ENCODE results near the gene AQP5.

Gene AQP5

GRCh38 chr12:50003595-50003994 is 41.9 kb downstream of the AQP5 start:
- no peak for DNase-seq (ENCODE audit: low read depth, low spot score)
- H3K4me3 ChIP-seq (ENCODE audit: low read length), result no peak overlapping the region

GRCh38 chr12:50004696-50005095 is 43.0 kb downstream of the AQP5 start:
- DNase-seq (ENCODE audit: low read depth, low spot score), result no peak
- H3K4me3 ChIP-seq (ENCODE audit: low read length), result no peak overlapping the region

GRCh38 chr12:50005175-50005574 is 43.5 kb downstream of the AQP5 start:
- DNase-seq (ENCODE audit: low read depth, low spot score), result no peak
- H3K4me3 ChIP-seq (ENCODE audit: low read length), result no peak overlapping the region

GRCh38 chr12:50006280-50006679 is 44.6 kb downstream of the AQP5 start:
- DNase-seq (ENCODE audit: low read depth, low spot score), result no peak
- H3K4me3 ChIP-seq (ENCODE audit: low read length), result no peak overlapping the region

GRCh38 chr12:50006754-50007442 is 45.2 kb downstream of the AQP5 start:
- DNase-seq (ENCODE audit: low read depth, low spot score), result no peak
- no peak overlapping the region for H3K4me3 ChIP-seq (ENCODE audit: low read length)

GRCh38 chr12:50013361-50014147 is 51.9 kb downstream of the AQP5 start:
- H3K4me3 ChIP-seq (ENCODE audit: low read length), result no peak overlapping the region
- DNase-seq (ENCODE audit: low read depth, low spot score), result no peak

GRCh38 chr12:50014342-50014741 is 52.7 kb downstream of the AQP5 start:
- H3K4me3 ChIP-seq (ENCODE audit: low read length), result no peak overlapping the region
- no peak for DNase-seq (ENCODE audit: low read depth, low spot score)

Measured in Jurkat, Clone E6-1 (cell line).